Measurements from ENCODE around the gene ACTBL2.

Gene ACTBL2

DNA sequence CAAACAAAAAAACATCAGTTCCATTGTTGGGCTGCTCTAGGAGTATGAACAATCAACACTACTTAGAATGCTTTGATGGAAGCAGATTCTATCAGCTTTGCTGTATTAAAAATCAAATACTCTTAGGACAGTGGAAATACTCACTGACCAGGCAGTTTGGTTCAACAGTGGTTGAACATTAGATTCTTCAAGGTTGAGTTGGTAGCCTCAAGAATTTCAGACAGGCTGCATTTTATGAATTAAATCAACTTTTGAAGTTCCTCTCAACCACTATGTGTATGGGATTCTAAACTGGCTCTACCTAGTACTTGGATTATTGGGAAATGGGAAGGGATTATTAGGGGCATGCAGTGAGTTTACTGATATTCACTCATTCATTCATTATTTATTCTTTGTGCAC is 35.0 kb downstream of the ACTBL2 start:
- Histone ChIP-seq H3K27me3 (ENCODE audit: insufficient read depth, poor library complexity, severe bottlenecking) (no peaks in the 10 kb centered on the region), H3K27ac (replicated peaks) (no peak overlapping the region), H3K4me3 (replicated peaks; ENCODE audit: insufficient read depth, low read length) (no peak overlapping the region)
- DNase-seq (ENCODE audit: low read depth in 1 of 2, low spot score in 1 of 2): no peak
- no peak for TF ChIP-seq GABPA (IDR thresholded peaks at IDR 0.05; ENCODE audit: low read depth)
- no peak for TF ChIP-seq POLR2AphosphoS5 (IDR thresholded peaks at IDR 0.05; ENCODE audit: low read depth)
- TF ChIP-seq, protein P1, sequence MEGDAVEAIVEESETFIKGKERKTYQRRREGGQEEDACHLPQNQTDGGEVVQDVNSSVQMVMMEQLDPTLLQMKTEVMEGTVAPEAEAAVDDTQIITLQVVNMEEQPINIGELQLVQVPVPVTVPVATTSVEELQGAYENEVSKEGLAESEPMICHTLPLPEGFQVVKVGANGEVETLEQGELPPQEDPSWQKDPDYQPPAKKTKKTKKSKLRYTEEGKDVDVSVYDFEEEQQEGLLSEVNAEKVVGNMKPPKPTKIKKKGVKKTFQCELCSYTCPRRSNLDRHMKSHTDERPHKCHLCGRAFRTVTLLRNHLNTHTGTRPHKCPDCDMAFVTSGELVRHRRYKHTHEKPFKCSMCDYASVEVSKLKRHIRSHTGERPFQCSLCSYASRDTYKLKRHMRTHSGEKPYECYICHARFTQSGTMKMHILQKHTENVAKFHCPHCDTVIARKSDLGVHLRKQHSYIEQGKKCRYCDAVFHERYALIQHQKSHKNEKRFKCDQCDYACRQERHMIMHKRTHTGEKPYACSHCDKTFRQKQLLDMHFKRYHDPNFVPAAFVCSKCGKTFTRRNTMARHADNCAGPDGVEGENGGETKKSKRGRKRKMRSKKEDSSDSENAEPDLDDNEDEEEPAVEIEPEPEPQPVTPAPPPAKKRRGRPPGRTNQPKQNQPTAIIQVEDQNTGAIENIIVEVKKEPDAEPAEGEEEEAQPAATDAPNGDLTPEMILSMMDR (IDR thresholded peaks at IDR 0.05; ENCODE audit: insufficient read depth, low read length): no peak
- TF ChIP-seq, protein P2, sequence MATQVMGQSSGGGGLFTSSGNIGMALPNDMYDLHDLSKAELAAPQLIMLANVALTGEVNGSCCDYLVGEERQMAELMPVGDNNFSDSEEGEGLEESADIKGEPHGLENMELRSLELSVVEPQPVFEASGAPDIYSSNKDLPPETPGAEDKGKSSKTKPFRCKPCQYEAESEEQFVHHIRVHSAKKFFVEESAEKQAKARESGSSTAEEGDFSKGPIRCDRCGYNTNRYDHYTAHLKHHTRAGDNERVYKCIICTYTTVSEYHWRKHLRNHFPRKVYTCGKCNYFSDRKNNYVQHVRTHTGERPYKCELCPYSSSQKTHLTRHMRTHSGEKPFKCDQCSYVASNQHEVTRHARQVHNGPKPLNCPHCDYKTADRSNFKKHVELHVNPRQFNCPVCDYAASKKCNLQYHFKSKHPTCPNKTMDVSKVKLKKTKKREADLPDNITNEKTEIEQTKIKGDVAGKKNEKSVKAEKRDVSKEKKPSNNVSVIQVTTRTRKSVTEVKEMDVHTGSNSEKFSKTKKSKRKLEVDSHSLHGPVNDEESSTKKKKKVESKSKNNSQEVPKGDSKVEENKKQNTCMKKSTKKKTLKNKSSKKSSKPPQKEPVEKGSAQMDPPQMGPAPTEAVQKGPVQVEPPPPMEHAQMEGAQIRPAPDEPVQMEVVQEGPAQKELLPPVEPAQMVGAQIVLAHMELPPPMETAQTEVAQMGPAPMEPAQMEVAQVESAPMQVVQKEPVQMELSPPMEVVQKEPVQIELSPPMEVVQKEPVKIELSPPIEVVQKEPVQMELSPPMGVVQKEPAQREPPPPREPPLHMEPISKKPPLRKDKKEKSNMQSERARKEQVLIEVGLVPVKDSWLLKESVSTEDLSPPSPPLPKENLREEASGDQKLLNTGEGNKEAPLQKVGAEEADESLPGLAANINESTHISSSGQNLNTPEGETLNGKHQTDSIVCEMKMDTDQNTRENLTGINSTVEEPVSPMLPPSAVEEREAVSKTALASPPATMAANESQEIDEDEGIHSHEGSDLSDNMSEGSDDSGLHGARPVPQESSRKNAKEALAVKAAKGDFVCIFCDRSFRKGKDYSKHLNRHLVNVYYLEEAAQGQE (IDR thresholded peaks at IDR 0.05; ENCODE audit: insufficient replicate concordance, low read depth): no peak
- TF ChIP-seq SPI1 (IDR thresholded peaks at IDR 0.05; ENCODE audit: borderline replicate concordance, low read depth): no peak

DNA sequence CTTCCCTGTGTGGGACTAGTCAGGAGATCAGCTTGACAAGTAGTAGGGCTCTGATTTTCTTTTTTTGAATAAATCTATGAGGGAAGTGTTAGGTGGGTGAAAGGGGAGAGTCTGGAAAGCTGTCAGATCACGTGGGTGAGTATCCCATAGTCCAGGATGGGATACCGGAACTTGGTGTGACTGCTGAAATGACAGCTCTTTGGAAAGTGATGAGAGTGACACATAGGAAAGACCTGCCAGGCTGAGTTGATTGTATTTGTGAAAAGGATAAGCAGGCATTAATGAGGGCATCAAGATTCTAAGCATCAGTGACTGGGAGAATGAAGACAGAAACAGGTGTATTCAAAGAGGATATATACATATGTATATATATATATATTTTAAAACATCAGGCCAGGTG is 35.6 kb downstream of the ACTBL2 start:
- no peak for DNase-seq (ENCODE audit: low read depth in 1 of 2, low spot score in 1 of 2)
- no peak overlapping the region for H3K4me3 ChIP-seq (replicated peaks; ENCODE audit: insufficient read depth, low read length)
- no peak overlapping the region for H3K27ac ChIP-seq (replicated peaks)
- no peaks in the 10 kb centered on the region for H3K27me3 ChIP-seq (ENCODE audit: insufficient read depth, poor library complexity, severe bottlenecking)
- TF ChIP-seq, protein P2 (IDR thresholded peaks at IDR 0.05; ENCODE audit: insufficient replicate concordance, low read depth): no peak
- TF ChIP-seq POLR2AphosphoS5 (IDR thresholded peaks at IDR 0.05; ENCODE audit: low read depth) (no peak), SPI1 (IDR thresholded peaks at IDR 0.05; ENCODE audit: borderline replicate concordance, low read depth) (no peak), GABPA (IDR thresholded peaks at IDR 0.05; ENCODE audit: low read depth) (no peak)
- TF ChIP-seq, protein P1 (IDR thresholded peaks at IDR 0.05; ENCODE audit: insufficient read depth, low read length): no peak

DNA sequence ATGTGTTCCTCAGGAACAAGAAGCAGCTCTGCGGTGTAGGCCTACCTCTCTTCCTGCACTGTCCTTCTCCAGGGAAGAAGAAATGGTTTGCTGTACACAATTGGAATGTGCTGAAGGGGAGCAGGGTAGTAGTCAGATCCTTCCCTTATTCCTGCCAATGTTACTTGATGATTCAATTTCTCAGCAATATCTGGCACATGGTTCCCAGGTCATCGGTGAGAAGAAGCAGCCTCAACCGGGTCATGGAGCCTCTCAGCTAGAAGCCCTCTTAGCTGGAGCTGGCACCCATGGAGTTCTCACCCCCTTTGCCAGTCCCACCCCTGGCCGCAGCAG is 36.9 kb downstream of the ACTBL2 start:
- no peak for TF ChIP-seq GABPA (IDR thresholded peaks at IDR 0.05; ENCODE audit: low read depth)
- TF ChIP-seq SPI1 (IDR thresholded peaks at IDR 0.05; ENCODE audit: borderline replicate concordance, low read depth): no peak
- no peak for TF ChIP-seq POLR2AphosphoS5 (IDR thresholded peaks at IDR 0.05; ENCODE audit: low read depth)
- TF ChIP-seq, protein P2 (IDR thresholded peaks at IDR 0.05; ENCODE audit: insufficient replicate concordance, low read depth): no peak
- TF ChIP-seq, protein P1 (IDR thresholded peaks at IDR 0.05; ENCODE audit: insufficient read depth, low read length): no peak
- Histone ChIP-seq H3K27me3 (ENCODE audit: insufficient read depth, poor library complexity, severe bottlenecking) (no peaks in the 10 kb centered on the region), H3K4me3 (replicated peaks; ENCODE audit: insufficient read depth, low read length) (no peak overlapping the region), H3K27ac (replicated peaks) (no peak overlapping the region)
- DNase-seq (ENCODE audit: low read depth in 1 of 2, low spot score in 1 of 2): no peak

All from HL-60 (cell line).